Measurements from ENCODE around the gene GSTM4.
"Not testable (repeated sequence)": the region's sequence is repeated elsewhere in the genome, so short reads cannot be mapped to it uniquely, and the experiment has no call there.

GSTM4 gene

DNA sequence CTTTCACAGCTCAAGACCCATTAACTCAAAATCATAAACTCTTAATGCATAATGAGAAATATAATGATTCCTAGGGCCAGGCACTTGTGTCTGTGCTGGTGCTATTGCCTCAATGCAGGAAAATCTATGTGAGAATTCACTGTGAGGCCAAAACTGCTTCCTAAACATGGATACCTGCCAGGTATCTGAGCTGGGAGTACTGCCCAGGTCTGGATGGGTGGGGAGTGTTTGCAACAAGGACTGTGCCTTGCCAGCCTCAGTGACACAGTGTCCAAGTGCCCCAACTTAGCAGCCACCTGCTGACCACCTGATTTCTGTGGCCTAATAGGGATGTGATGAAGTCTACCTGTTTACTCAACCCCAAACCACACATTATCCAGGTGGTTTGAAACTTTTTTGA lies 53.9 kb downstream of the GSTM4 start:
- DNase-seq (ENCODE audit: low spot score): not testable (repeated sequence)
